T follicular helper cell (primary cell): ENCODE data around the gene CLIC5.

Experiments used
- DNase-seq: peaks from one replicate; pipeline ENCODE4 v3.0.0-alpha.2; 2020; ENCODE audit warnings: low read depth
- total RNA-seq, 2 experiments: gene quantifications; one replicate each; lab custom pipeline; 2026; lab: John Stamatoyannopoulos, UW

Gene CLIC5
- 9.3 to 34.9 reads per million in 2 experiments for total RNA-seq

- DNase-seq, result peak; percentile 9
Observed at GRCh38 chr6:46015119-46015968, at the start of gene CLIC5. TSS of gene CLIC5 (minus strand) at chr6:46015860. CDS start at chr6:46015542, 318 bp downstream.

- DNase-seq, result no peak
Observed at GRCh38 chr6:46062991-46063390, 47.3 kb upstream of the CLIC5 start.

- no peak for DNase-seq
Observed at GRCh38 chr6:46062312-46062711, 46.7 kb upstream of the CLIC5 start.

GRCh38 chr6:46061497-46061896 lies 45.8 kb upstream of the CLIC5 start:
- DNase-seq, result no peak

- no peak for DNase-seq
Observed at GRCh38 chr6:46059608-46060007, 43.9 kb upstream of the CLIC5 start.

GRCh38 chr6:46058951-46059350 lies 43.3 kb upstream of the CLIC5 start:
- no peak for DNase-seq

GRCh38 chr6:46057792-46058191 lies 42.1 kb upstream of the CLIC5 start:
- no peak for DNase-seq

- DNase-seq, result no peak
Observed at GRCh38 chr6:46056906-46057529, 41.4 kb upstream of the CLIC5 start.

GRCh38 chr6:46054516-46054915 lies 38.9 kb upstream of the CLIC5 start:
- DNase-seq, result no peak

- no peak for DNase-seq
Observed at GRCh38 chr6:46053039-46053933, 37.6 kb upstream of the CLIC5 start.

- DNase-seq, result no peak
Observed at GRCh38 chr6:46052479-46052878, 36.8 kb upstream of the CLIC5 start.

GRCh38 chr6:46051962-46052361 lies 36.3 kb upstream of the CLIC5 start:
- DNase-seq, result no peak

- DNase-seq, result no peak
Observed at GRCh38 chr6:46050845-46051405, 35.3 kb upstream of the CLIC5 start.

- no peak for DNase-seq
Observed at GRCh38 chr6:46048646-46049297, 33.1 kb upstream of the CLIC5 start.

GRCh38 chr6:46046558-46047174 lies 31.0 kb upstream of the CLIC5 start:
- DNase-seq, result no peak

GRCh38 chr6:46044881-46045617 lies 29.4 kb upstream of the CLIC5 start:
- no peak for DNase-seq

GRCh38 chr6:46042355-46042999 lies 26.8 kb upstream of the CLIC5 start:
- no peak for DNase-seq

GRCh38 chr6:46040288-46040687 lies 24.6 kb upstream of the CLIC5 start:
- no peak for DNase-seq

GRCh38 chr6:46039646-46040045 lies 24.0 kb upstream of the CLIC5 start:
- DNase-seq, result no peak

- DNase-seq, result no peak
Observed at GRCh38 chr6:46036911-46037310, 21.3 kb upstream of the CLIC5 start.
